KG1 (cell line): Measurements from ENCODE around the gene TSPAN3.

Source experiments
- DNase-seq: peaks from one replicate; lab custom pipeline; 2025; lab: John Stamatoyannopoulos, UW

The TSPAN3 gene

DNA sequence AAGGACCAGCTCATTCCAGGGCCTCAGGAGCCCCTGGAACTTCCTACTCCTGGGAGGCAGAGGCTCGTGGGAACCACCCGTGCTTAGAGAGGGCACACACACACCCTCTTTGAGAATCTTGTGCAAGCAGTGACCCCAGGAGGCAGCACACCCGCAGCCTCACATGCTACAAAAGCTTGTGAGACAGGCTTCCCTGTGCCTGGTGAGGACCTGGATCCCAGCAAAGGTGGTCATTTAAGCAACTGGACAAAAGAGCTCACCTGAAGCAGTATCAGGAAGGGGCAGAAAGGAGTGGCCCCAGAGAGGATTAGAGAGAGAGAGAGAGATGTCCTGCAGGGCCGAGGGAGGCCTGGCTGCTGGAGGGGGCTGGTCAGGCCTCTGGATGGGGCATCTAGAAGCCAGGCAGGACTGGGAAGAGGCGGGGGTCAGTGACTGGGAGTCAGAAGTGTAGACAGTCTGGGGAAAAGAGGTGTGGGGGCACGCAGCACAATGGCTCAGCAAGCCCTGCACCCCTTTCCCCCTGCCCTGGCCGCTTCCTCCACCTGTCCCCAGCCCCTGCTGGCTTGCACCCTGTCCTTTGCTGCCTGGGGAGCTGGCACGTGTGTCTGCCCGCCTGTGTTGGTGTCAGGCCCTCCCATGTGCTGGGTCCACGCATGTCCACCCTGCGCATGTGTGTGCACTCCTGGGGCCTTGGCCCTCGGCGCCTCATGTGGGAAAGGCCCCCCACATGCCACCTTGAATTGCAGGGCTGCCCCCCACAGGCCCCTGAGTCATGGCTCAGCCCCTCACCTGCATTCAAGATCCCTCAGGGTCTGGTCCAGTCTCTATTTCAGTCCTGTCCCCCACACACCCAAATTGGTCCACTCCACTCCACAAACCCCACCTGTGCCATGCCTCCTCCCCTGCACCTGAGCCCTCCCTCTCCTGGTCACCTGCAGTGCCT is 36.9 kb downstream of the TSPAN3 start:
- no peak for DNase-seq

- DNase-seq, result no peak
Observed at GRCh38 chr15:77033417-77033728, 37.5 kb downstream of the TSPAN3 start.

GRCh38 chr15:77032647-77033416 is 38.1 kb downstream of the TSPAN3 start:
- DNase-seq, result no peak

- DNase-seq, result no peak
Observed at GRCh38 chr15:77032052-77032646, 38.8 kb downstream of the TSPAN3 start.

DNA sequence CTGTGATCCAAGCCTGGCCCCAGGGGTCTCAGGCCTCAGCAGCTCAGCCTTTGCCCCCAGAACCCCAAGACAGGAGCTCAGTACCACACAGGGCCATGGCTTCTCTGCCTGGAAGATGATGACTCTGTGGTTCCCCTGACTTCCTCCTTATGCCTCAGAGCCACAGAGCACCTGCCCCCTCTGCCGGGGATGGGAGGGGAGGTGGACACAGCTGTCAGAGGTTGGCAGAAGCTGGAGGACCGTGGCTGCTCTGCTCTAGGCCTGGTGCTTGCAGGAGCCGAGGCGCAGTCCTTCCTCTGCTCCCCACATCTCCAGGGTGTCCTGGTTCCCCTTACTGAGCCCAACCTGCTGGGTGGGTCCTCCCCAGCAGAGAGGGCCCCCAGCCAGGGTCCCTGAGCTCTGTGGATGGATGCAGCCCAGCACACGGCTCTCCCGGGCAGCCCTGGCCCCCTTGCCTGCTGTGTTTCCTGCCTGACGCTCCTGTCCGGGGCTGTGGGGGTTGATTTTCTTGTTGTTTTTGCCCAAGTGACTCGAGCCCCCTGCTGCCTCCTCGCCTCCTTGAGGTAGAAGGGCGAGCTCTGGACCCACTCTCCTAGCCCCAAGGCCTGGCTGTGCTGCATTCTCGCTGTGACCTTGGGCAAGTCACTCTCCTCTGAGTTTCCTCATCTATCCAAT is 39.4 kb downstream of the TSPAN3 start:
- no peak for DNase-seq

DNA sequence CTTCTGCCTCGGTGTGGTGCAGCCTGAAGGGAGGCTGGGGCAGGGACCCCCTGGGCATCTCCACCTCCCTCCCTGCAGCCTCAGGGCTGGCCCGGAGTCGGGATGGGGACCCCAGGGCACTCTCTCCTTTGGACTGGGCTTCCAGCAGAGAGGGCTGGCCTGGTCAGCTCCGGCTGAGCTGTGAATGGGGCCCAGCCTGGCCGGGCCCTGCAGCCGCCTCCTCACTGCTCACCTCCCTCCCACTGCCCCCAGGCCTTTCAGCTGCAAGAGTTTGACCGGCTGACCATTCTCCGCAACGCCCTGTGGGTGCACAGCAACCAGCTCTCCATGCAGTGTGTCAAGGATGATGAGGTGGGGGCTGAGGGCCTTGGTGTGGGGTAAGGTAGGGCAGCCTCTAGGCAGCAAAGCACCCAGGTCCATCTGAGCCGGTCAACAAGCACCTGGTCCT is 40.0 kb downstream of the TSPAN3 start:
- no peak for DNase-seq

DNA sequence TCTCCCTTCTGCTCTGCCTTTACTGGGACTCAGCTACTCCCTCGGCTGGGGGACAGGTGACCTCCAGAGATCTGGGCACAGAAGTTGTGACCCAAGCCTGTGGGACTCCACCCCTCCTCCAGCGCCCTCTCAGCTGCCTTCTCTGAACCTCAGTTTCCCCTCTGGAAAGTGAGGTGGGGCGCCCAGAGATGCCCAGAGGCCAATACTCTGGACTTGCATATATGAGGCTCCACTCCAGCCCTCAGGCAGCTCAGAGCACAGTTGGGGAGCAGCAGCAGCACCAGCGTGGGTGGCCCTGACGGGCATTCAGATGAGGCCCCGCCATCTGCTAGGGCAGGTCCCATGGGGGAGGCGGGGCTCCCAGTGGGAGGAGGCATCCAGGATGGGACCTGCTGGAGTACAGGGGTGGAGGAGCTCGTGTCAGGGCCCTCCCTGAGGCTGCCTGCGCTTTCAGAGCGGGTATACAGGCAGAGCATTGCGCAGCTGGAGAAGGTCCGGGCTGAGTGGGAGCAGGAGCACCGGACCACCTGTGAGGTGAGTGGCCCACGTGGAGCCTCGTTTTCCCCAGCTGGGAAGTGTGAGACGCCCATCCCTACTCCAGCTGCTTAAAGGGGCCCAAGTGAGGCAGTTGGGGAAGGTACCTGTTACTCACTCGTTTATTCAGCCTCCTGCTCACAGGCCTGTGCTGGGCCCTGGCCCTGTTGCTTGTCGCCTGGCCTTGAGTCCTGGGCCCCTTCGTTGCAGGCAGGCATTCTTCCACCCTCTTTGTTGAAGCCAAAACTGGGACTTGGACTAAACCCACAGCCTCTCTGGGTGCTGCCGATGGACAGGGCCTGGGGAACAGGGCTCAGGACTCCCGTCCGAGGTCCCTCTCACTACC is 40.6 kb downstream of the TSPAN3 start:
- no peak for DNase-seq

DNA sequence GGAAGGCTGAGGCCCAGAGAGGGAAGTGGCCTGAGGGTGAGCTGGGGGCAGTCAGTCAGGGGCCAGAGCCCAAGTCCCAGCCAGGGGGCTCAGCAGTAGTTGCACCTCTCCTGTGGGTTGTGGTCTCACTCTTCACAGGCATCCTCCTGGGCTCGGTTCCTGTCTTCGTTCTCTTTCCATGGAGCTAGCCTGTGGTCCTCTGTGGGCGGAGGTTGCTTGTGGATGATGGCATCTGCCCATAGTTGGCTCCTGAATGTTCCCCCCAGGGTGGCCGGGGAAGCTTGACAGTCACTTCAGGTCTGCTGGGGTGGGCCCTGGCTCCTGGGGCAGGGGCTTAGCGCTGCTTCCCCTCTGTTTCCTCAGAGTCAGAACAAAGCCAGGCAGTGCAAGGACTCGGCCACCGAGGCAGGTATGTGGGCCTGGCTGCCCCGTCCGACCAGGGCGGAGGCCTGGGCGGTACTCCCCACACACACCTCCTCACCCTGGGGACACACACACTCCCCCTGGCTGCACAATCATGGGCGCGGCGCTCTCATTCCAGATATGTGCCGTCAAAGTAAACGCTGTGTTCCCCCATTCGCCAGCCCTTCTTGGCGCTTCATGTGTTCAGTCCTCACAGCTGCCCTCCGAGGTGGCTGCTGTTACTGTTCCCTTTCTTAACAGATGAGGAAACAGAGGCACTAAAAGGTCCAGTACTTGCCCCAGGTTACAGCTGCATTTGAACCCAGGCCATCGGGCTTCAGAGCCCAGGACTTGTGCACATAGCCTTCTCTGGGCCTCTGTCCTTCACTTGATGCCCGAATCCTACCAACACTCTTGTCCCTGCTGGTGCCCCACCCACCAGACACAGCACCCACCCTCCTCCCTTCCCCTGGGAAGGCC is 41.5 kb downstream of the TSPAN3 start:
- DNase-seq, result no peak

GRCh38 chr15:77028451-77029165 is 42.3 kb downstream of the TSPAN3 start:
- DNase-seq, result no peak

DNA sequence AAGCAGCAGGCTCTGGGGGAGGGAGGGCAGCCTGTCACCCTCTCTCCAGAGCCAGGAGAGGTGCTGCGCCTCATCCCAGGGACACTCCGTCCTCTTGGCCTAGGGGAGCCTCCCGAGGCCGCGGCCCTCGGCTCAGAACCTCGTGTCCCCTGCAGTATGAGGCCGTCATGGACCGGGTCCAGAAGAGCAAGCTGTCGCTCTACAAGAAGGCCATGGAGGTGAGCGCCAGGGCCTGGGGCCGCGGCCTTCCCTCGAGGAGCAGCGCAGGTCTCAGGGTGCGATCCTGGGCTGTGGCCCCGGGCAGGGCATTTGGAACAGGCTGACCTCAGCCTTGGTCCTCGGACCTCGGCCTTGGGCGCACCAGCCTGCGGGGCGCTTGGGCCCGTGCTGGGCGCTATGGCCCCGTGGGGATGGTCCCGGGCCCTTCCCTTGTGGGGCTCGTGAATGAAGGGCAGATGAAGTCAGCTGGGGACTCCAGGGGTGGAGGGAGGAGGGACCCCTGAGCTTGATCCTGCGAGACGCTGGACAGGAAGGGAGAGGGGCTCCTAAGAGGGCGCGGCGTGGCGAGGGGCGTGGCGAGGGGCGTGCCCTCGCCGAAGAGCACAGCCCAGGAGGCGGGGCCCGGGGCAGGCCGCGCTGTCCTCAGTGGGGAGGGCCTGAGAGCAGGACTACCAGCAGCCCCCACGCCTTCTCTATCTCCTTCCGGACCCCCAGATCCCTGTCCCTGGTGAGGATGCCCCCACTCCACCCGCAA is 43.0 kb downstream of the TSPAN3 start:
- DNase-seq, result no peak

GRCh38 chr15:77027111-77027696 is 43.7 kb downstream of the TSPAN3 start:
- DNase-seq, result no peak

GRCh38 chr15:77026501-77027110 is 44.3 kb downstream of the TSPAN3 start:
- no peak for DNase-seq

DNA sequence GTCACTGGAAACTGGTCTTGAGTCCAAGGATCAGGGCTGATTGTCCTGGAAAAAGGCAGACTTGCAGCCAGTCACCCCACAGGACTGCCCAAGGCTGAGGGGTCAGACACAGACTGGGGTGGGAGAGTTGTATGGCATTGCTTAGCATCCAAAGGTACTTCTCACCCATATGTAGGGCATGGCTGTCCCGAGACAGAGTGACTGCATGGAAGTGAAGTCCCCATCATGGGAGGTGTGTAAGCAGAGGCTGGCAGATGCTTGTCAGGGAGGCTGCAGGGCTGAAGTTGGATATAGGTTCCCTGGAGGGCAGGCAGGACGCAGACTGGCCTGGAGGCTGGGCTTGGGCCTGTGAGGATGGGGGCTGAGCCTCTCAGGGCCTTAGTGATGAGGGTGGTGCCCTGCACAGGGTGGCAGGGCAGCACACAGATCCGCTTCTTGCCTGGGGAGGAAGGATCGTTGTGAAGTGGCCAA is 44.9 kb downstream of the TSPAN3 start:
- DNase-seq, result no peak

GRCh38 chr15:77025083-77025901 is 45.6 kb downstream of the TSPAN3 start:
- no peak for DNase-seq

DNA sequence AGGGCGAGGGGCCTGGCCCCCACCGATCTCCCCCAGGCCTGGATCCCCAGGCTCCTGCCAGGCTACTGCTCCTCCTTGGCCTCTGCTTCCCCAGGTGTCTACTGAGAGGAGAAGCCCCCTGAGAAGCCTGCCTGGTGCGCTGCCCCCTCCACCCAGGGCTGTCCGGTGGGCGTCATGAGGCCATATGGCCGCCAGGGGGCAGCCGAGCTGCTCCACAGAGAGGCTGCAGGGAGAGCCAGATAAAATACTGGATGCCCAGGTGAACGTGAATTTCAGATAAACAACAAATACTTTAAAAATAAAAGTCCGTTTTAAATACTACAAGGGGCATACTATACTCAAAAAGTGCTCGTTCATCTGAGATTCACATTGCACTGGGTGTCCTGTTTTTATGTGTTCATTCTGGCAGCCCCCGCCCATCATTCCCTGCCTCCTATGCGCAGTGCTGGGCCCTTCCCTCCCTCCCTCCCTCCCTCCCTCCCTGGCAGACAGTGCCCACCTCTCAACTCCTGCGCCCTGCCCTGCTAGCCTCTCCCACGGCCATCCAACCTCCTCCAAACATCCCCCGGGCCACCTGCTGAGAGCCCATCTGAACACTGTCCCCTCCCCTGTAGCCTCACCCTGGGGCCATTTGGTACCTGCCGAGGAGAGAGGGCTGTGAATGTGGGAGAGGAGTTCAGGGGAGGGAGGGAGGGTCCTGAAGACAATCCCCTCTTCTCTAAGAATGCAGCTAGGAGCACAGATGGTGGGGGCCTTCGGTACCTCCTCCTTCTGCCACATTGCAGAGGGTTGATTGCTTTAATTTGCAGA is 46.4 kb downstream of the TSPAN3 start:
- peak; percentile 11 for DNase-seq
